HG03135 (cell line): ENCODE results near the gene C1QTNF7.

Experiments used
- ATAC-seq: cut with Tn5 transposase; IDR thresholded peaks from one replicate; pipeline ENCODE4 v1.9.1; 2021; ENCODE audit warnings: mild to moderate bottlenecking, moderate library complexity; ENCODE audit not compliant: unreplicated experiment

C1QTNF7 gene

GRCh38 chr4:15413010-15413622 lies 14.7 kb upstream of the C1QTNF7 start:
- no peak for ATAC-seq

- ATAC-seq, result no peak
Measured at GRCh38 chr4:15413623-15414019, 14.2 kb upstream of the C1QTNF7 start.

- no peak for ATAC-seq
Measured at GRCh38 chr4:15414551-15415091, 13.2 kb upstream of the C1QTNF7 start.

DNA sequence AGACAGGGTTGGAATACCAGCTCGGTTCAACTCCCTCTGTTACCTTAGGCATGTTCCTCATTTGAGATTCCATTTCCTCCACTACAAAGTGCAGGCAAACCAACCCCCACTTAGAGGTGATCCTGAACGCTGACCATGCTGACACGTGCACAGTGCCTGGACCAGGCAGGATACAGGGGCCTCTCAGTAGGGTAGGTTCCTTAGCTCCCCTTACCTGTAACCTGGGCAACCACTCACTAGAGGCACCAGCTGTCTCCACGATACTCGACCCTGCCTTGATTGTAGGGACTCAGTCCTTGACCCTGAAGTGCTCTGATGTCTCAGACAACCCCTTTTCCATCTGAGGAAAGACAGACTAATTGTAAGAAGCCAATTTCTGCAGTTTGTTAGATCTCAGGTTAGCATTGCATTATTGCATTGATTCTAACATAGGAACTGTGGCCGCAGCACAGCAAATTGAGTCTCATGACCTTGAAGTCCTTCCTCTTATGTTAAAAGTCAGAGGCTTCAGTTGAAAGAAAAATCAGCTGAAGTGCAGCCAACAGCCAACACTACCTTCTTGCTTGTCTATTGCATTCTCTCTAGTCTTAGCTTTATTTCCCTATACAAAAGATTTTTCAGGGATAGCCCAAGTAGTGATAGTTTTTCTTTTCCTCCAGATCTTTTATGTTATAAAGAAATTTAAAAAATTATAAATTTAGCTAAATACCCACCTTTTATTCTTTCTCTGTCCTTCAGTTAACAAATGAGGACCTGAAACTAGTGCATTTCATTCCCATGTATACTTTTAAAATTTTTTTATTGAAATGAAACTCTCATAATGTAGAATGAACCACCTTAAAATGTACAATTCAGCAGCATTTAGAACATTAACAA lies 11.2 kb upstream of the C1QTNF7 start:
- no peak for ATAC-seq

GRCh38 chr4:15417233-15417660 lies 10.6 kb upstream of the C1QTNF7 start:
- ATAC-seq, result no peak

DNA sequence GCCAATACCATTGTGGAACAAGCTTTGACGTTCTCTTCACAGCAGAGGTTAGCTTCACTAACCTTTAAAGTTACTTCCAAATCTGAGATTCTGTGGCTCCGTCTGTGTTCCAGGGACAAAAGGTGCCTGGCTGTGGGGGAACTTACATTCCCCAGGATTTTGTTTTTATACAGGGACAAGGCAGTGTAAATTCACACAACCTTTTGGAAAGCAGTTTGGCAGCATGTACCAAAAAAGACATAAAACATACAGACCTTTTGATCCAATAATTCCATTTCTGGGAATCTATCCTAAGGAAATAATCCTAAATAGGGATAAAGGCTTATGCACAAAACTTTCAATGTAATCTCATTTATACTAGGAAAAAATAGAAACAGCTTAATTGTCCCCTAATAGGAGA lies 8.9 kb upstream of the C1QTNF7 start:
- ATAC-seq, result no peak

- ATAC-seq, result no peak
Measured at GRCh38 chr4:15420642-15421041, 7.2 kb upstream of the C1QTNF7 start.

- ATAC-seq, result no peak
Measured at GRCh38 chr4:15423285-15423711, 4.5 kb upstream of the C1QTNF7 start.

DNA sequence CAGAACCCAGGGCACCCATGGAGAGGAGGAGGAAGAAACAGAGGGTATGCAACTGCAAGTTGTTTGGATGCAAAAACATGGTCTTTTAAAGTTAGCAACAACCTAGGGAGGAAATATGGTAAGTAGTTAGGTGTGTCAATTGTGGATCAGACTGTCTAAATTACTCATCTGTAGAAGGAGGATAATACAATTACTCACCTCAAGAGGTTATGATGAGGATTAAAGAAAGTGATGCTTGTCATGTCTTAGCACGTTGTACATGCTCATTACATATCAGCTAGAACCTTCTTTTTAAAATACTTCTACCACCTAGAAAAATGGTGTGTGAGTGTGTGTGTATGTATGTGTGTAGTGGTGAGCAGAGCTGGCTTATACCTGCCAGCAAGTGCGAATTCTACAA lies 2.3 kb upstream of the C1QTNF7 start:
- ATAC-seq, result no peak

DNA sequence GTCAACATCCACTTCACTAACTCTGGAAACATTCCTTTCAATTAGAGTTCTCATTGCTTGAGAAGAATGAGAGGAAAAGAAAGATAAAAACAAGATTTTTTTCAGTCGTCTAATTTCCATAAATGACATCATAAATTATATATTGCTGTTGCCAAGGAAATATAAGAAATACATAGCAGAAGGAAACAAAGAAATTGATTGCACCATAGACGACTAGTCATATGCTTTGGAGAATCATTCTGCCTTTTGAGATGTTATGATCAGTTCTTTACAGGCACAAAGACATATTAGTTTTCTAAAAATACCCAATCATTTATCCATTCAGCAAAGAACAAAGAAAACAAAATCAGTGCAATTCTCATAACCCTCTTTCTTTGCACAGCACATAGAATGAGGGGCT lies 672 bp upstream of the C1QTNF7 start:
- no peak for ATAC-seq

DNA sequence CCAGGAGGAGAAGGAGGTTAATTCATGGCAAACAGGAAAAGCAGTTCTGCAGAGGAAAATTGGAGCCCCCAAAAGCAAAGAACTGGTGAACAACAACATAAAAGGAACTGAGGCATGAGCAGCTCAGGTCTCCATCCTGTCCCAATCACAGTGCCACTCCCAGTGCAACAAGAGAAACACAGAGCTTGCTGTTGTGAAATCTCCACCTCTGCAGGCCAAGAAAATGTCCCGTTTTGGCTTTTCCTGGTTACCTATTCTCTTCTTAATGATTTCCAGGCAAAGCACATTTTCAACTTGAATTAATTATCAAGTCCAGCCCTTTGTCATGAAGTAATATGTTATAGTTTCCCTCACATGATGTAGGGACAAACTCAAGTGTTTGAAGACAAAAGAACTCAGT lies 778 bp downstream of the C1QTNF7 start:
- no peak for ATAC-seq

GRCh38 chr4:15434091-15434490 lies 6.3 kb downstream of the C1QTNF7 start:
- ATAC-seq, result no peak

DNA sequence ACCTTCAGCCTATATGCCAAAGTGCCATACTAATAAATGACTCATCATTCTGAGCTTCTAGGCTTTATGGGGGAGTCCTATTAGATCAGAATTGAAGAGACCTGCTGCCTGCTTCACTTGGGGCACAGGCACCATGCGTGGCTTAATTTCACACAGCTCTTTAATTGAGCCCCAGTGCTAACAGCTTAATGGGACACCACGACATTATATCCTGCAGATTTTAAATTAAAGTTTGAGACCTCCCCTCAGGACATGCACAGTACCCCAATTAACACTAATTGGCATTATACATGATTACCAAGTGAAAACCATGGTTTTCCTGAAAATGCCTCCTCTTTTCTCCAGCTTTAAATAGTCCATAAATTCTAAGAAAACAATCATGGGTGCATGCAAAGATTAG lies 6.8 kb downstream of the C1QTNF7 start:
- ATAC-seq, result no peak

DNA sequence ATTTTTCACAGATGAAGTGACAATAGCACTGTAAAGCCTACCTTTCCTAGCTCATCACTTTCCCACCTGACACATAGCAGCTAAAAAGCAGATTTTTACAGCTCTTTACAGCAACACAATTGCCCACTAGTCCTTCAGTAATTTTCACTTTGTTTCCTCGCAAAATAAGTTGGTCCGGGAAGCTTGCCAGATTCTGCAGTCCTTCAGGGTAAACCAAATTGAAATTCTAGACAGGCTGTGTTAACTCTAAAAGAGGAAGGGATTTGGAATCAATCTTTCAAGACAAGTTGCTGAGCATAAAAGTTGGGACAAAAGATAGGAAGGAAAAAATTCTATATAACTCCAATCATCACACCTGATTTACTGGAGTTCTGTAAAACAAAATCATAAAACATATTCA lies 8.7 kb downstream of the C1QTNF7 start:
- ATAC-seq, result no peak

DNA sequence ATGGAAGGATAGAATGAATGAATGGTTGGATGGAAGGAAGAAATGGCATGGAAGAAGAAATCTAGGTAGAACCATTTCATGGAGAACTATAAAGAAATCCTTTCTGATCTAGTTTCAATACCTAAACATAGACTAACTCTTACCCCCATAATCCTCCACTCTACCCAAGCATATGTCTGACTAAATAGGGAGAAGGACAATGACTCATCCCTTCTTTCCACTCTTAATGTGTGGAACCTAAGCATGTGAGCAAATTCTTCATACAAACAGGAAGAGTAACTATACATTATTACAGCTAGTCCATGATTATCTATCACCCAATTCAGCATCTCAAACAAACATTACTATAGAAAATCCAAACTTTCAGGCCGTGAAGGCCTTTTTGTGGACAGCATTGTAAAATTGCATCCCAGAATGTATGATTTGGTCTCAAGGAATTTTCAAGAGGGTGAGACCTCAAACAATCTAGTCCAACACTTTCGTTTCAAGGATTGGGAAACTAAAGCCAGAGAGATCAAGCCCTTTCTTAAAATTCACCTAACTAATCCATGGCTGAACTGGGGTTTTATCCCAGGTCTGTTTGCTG lies 11.2 kb downstream of the C1QTNF7 start:
- no peak for ATAC-seq

DNA sequence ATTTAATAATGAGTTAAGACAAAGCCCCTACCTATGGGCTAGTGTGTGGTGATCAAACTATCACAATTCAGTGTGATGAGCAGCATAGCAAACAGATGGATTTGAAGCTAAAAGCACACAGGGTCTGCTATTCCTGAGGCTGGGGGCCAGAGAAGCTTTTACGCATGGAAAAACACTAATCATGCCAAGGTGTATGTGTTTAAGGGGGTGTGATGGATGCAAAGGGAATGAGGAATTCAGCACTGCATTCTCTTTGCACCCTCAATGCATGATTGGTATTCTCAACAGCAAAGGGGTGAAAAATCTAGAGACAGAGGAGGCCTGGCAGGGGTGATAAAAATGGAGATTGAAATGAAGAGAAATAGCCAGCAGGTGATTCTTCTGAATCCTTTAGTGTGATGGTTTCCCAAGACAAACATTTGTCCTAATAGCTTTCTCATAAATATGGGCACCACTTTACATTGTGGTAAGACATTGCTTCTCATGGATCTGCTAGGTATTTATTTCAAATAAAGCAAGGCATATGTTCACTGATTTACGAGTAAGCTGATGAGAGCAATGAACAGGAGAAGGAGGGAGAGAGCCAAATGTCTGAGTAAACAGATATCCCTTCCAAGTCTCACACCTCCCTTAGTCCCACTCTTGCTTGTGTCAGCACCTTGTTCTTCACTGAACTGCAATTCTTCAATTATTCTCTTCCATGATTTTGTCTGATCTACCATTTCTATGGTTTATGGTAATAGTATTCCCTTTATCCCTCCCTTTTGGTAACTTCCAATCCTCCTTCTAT lies 15.7 kb downstream of the C1QTNF7 start:
- no peak for ATAC-seq

GRCh38 chr4:15444276-15444675 lies 16.4 kb downstream of the C1QTNF7 start:
- ATAC-seq, result no peak

- ATAC-seq, result no peak
Measured at GRCh38 chr4:15444879-15445547, 17.2 kb downstream of the C1QTNF7 start.

GRCh38 chr4:15451181-15451865 lies 23.5 kb downstream of the C1QTNF7 start:
- no peak for ATAC-seq
